GM12878 (cell line): ENCODE data around the gene SOX12. TPM values are rescaled to one million over a fixed set of nuclear protein-coding genes. Genes with fewer than 3 reads are reported as not detected.
"Not testable (repeated sequence)": the region's sequence is repeated elsewhere in the genome, so short reads cannot be mapped to it uniquely, and the experiment has no call there.

Experiments
- ATAC-seq: fragments of 200-7000 bp; cut with Tn5 transposase; 3 replicates; pipeline ENCODE4 v1.9.1; 2020; ENCODE audit warnings: mild to moderate bottlenecking, moderate library complexity
- BruUV-seq: library from RNA; stranded (reverse); fragments of 400-500 nt; replicated peaks from 2 replicates; lab custom pipeline; 2021; lab: Mats Ljungman, UMichigan
- CTCF ChIA-PET: fragments of 300-600 bp; sonication (Branson Sonifier 250); formaldehyde crosslinking; extraction: SDS; loops from one replicate; lab custom pipeline; 2021; ENCODE audit warnings: inconsistent platforms; lab: Yijun Ruan, JAX
- POLR2A ChIA-PET: fragments of 350-600 bp; formaldehyde crosslinking; extraction: SDS; loops from one replicate; lab custom pipeline; 2021; ENCODE audit warnings: inconsistent platforms; lab: Charles Lee
- RAD21 ChIA-PET: fragments of 300-600 bp; sonication (Branson Sonifier 250); formaldehyde crosslinking; loops from one replicate; lab custom pipeline; 2023; ENCODE audit warnings: antibody characterized with exemption; ENCODE audit not compliant: unreplicated experiment; lab: Charles Lee
- SMC1A ChIA-PET: fragments of 300-600 bp; sonication (Branson Sonifier 250); formaldehyde crosslinking; loops from one replicate; lab custom pipeline; 2023; ENCODE audit not compliant: unreplicated experiment, uncharacterized antibody; lab: Charles Lee
- DNase-seq: peaks from one replicate; pipeline ENCODE4 v3.0.0-alpha.2; 2011; ENCODE audit warnings: low read depth, low spot score
- FAIRE-seq: peaks from 3 replicates; lab custom pipeline; 2011; peaks lifted over from hg19 to GRCh38; lab: Jason Lieb, UNC
- H2AFZ ChIP-seq: 2 replicates; pipeline ENCODE4 v1.6.0; 2011; ENCODE audit warnings: low read depth, low read length, control low read depth; ENCODE audit not compliant: control insufficient read depth
- H3K27ac ChIP-seq: 2 replicates; pipeline ENCODE4 v1.5.1; 2011; ENCODE audit warnings: control low read depth; ENCODE audit not compliant: control insufficient read depth, insufficient read depth
- H3K27me3 ChIP-seq, 2 experiments: replicated peaks in 1 of 2; 2 replicates each; pipeline versions ENCODE4 v1.6.0 to v1.6.1; 2011; ENCODE audit warnings: low read length in 1 of 2; ENCODE audit not compliant: control insufficient read depth in 2 of 2, insufficient read depth in 2 of 2
- H3K36me3 ChIP-seq, 2 experiments: 2 replicates each; pipeline ENCODE4 v1.5.1; 2011; ENCODE audit warnings: low read length in 1 of 2; ENCODE audit not compliant: control insufficient read depth in 2 of 2, insufficient read depth in 2 of 2
- H3K4me1 ChIP-seq: 2 replicates; pipeline ENCODE4 v1.6.1; 2011; ENCODE audit warnings: mild to moderate bottlenecking, low read length, moderate library complexity, mixed read lengths; ENCODE audit not compliant: control insufficient read depth, insufficient read depth
- H3K4me2 ChIP-seq: 2 replicates; pipeline ENCODE4 v1.6.0; 2011; ENCODE audit warnings: control low read depth; ENCODE audit not compliant: control insufficient read depth, insufficient read depth
- H3K4me3 ChIP-seq: fragments of 200-600 bp; sonication (generic); 2 replicates; pipeline ENCODE4 v1.5.1; 2016
- H3K79me2 ChIP-seq: 2 replicates; pipeline ENCODE4 v1.6.0; 2011; ENCODE audit warnings: low read length; ENCODE audit not compliant: control insufficient read depth, insufficient read depth
- H3K9ac ChIP-seq: 2 replicates; pipeline ENCODE4 v1.8.0; 2011; ENCODE audit warnings: low read length, control low read depth, mixed read lengths; ENCODE audit not compliant: control insufficient read depth, insufficient read depth
- H3K9me3 ChIP-seq: replicated peaks from 3 replicates; pipeline ENCODE4 v1.5.1; 2011; ENCODE audit warnings: mild to moderate bottlenecking, low read length; ENCODE audit not compliant: control insufficient read depth, insufficient read depth
- H4K20me1 ChIP-seq: 2 replicates; pipeline ENCODE4 v1.6.0; 2011; ENCODE audit not compliant: control insufficient read depth, insufficient read depth
- IKZF2 ChIP-seq, 2 experiments: fragments of 450-650 bp; IDR thresholded peaks; 2 replicates each; pipeline ENCODE4 v1.6.1; 2017; ENCODE audit warnings: mild to moderate bottlenecking in 2 of 2, moderate library complexity in 2 of 2
- PAX8 ChIP-seq: fragments of 450-650 bp; IDR thresholded peaks from 2 replicates; pipeline ENCODE4 v1.6.1; 2017; ENCODE audit warnings: mild to moderate bottlenecking, moderate library complexity
- RCOR1 ChIP-seq: conservative IDR thresholded peaks from 2 replicates; pipeline ENCODE4 v1.6.1; 2012; ENCODE audit warnings: low read depth, low read length, improper control_type of control experiment
- SMARCA5 ChIP-seq: fragments of 450-650 bp; IDR thresholded peaks from 2 replicates; pipeline ENCODE4 v1.6.1; 2017; ENCODE audit warnings: mild to moderate bottlenecking
- TCF7 ChIP-seq: IDR thresholded peaks from 2 replicates; pipeline ENCODE4 v1.6.1; 2014; ENCODE audit warnings: antibody characterized with exemption, borderline replicate concordance
- YBX1 ChIP-seq: fragments of 450-650 bp; IDR thresholded peaks from 2 replicates; pipeline ENCODE4 v1.6.1; 2016; ENCODE audit warnings: antibody characterized with exemption
- WGBS: methylation state at CpG from one replicate; pipeline ENCODE4 v1.1.6; 2016; ENCODE audit warnings: low lambda C conversion rate; ENCODE audit not compliant: insufficient replicate concordance, insufficient coverage; ENCODE audit errors: missing lambda C conversion rate; 5-methylcytosine and 5-hydroxymethylcytosine counted together
- in situ Hi-C: fragments of 300-500 bp; cut with MboI; formaldehyde crosslinking; loops from 9 replicates; pipeline ENCODE4 v1.14.3; 2018; ENCODE audit warnings: mixed read lengths
- intact Hi-C: fragments of 100-400 bp; cut with micrococcal nuclease; formaldehyde crosslinking; loops from one replicate; pipeline ENCODE4 v1.14.2; 2022; ENCODE audit not compliant: unreplicated experiment
- polyA plus RNA-seq, 11 experiments: library from polyadenylated mRNA; depleted of rRNA in 4 of 11; unstranded in 6 of 11; stranded (reverse) in 5 of 11; fragments of >200 nt; fragmentation: Nextera tagmentation in 4 of 11; fragmentation: Illumina TruSeq in 1 of 11; extraction: Ambion mirVana in 4 of 11; extraction: Trizol in 1 of 11; gene quantifications; 1 replicate in 1 of 11; 2 replicates in 10 of 11; pipeline versions ENCODE4 v1.2.1 to v1.2.3, GENCODE V29; 2011 to 2016; ENCODE audit warnings: inconsistent platforms in 2 of 11, missing spikeins in 2 of 11, low read depth in 1 of 11
- total RNA-seq, 4 experiments: library from RNA; depleted of rRNA in 3 of 4; stranded (reverse); fragments of >200 nt in 3 of 4; fragmentation: Illumina TruSeq in 1 of 4; extraction: Trizol in 1 of 4; gene quantifications; 2 replicates each; pipeline versions ENCODE4 v1.2.1 to v1.2.3, GENCODE V29; 2013 to 2021
- TF ChIP-seq, protein P1 (sequence below): IDR thresholded peaks from 2 replicates; pipeline ENCODE4 v1.6.1; 2012; ENCODE audit warnings: improper control_type of control experiment, low read depth, low read length; ENCODE audit not compliant: insufficient replicate concordance

Gene SOX12
- total and polyA plus RNA-seq, 10 of the 15 experiments (the other 5 are each of a cell fraction or from before 2014, with no cell fraction given): 0.50 to 17.9 (median 1.4) TPM

DNA sequence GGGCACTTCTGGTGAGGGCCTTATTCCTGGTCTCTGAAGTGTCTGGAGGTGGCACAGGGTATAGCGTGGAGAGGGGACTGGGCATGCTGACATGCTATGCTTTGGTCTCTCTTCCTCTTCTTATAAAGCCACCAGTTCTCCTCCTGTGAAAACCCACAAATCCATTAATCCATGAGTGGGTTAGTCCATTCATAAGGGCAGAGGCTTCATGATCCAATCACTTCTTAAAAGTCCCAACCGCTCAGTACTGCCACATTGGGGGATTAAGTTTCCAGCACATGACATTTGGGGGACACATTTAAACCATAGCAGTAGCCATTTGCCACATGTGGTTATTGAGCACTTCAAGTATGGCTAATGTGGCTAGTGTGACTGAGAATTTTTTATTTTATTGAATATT lies 51.4 kb downstream of the SOX12 start:
- no peak for ATAC-seq
- WGBS: 68% methylated on average over 2 of the region's 2 CpGs
- Histone ChIP-seq H3K4me3 (no peak overlapping the region), H3K27me3 (no peaks in the 10 kb centered on the region), H3K27ac (no peak overlapping the region), H3K9me3 (no peaks in the 10 kb centered on the region), H3K79me2 (peaks cover 5% of the 10 kb centered on the region), H3K4me1 (peaks cover 12% of the 10 kb centered on the region), H4K20me1 (no peaks in the 10 kb centered on the region), H3K36me3 (no peaks in the 10 kb centered on the region), H3K9ac (no peak overlapping the region), H3K4me2 (no peak overlapping the region), H2AFZ (no peak overlapping the region)
- no peak for FAIRE-seq
- DNase-seq: no peak
- no TSS peak for BruUV-seq
- in situ Hi-C loops: no loop called here
- ChIA-PET CTCF (no interaction called here), POLR2A (no interaction called here), SMC1A (no interaction called here), RAD21 (no interaction called here)
- TF ChIP-seq TCF7 (no peak), YBX1 (no peak), PAX8 (no peak), SMARCA5 (no peak), RCOR1 (no peak), IKZF2 (IDR thresholded peaks at IDR 0.05) (no peak)
- TF ChIP-seq, protein P1, sequence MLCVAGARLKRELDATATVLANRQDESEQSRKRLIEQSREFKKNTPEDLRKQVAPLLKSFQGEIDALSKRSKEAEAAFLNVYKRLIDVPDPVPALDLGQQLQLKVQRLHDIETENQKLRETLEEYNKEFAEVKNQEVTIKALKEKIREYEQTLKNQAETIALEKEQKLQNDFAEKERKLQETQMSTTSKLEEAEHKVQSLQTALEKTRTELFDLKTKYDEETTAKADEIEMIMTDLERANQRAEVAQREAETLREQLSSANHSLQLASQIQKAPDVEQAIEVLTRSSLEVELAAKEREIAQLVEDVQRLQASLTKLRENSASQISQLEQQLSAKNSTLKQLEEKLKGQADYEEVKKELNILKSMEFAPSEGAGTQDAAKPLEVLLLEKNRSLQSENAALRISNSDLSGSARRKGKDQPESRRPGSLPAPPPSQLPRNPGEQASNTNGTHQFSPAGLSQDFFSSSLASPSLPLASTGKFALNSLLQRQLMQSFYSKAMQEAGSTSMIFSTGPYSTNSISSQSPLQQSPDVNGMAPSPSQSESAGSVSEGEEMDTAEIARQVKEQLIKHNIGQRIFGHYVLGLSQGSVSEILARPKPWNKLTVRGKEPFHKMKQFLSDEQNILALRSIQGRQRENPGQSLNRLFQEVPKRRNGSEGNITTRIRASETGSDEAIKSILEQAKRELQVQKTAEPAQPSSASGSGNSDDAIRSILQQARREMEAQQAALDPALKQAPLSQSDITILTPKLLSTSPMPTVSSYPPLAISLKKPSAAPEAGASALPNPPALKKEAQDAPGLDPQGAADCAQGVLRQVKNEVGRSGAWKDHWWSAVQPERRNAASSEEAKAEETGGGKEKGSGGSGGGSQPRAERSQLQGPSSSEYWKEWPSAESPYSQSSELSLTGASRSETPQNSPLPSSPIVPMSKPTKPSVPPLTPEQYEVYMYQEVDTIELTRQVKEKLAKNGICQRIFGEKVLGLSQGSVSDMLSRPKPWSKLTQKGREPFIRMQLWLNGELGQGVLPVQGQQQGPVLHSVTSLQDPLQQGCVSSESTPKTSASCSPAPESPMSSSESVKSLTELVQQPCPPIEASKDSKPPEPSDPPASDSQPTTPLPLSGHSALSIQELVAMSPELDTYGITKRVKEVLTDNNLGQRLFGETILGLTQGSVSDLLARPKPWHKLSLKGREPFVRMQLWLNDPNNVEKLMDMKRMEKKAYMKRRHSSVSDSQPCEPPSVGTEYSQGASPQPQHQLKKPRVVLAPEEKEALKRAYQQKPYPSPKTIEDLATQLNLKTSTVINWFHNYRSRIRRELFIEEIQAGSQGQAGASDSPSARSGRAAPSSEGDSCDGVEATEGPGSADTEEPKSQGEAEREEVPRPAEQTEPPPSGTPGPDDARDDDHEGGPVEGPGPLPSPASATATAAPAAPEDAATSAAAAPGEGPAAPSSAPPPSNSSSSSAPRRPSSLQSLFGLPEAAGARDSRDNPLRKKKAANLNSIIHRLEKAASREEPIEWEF: no peak
- intact Hi-C loops: no loop called here

DNA sequence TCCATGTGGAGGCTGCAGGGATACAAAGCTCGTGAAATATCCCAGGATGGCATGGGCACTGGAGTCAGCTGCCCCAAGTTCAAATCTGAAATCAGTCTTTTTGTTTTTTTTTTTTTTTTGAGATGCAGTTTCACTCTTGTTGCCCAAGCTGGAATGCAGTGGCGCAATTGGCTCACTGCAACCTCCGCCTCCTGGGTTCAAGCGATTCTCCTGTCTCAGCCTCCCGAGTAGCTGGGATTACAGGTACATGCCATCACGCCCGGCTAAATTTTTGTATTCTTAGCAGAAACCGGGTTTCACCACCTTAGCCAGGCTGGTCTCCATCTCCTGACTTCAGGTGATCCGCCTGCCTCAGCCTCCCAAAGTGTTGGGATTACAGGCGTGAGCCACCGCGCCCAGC lies 52.2 kb downstream of the SOX12 start:
- H4K20me1 ChIP-seq, DNase-seq, POLR2A ChIA-PET, intact Hi-C loops, H2AFZ ChIP-seq, H3K9ac ChIP-seq, H3K27ac ChIP-seq, BruUV-seq, in situ Hi-C loops, H3K36me3 ChIP-seq, RAD21 ChIA-PET, SMC1A ChIA-PET, H3K4me3 ChIP-seq, ATAC-seq, H3K4me2 ChIP-seq, H3K27me3 ChIP-seq, FAIRE-seq, H3K9me3 ChIP-seq: not testable (repeated sequence)
- peaks cover 12% of the 10 kb centered on the region for H3K79me2 ChIP-seq
- CTCF ChIA-PET: interaction anchor here (0.8 to 1.6 kb wide), 2 partner anchors 30 to 111 kb away, joined by 3 to 4 read pairs; no protein-coding TSS in a partner anchor
- H3K4me1 ChIP-seq: peaks cover 12% of the 10 kb centered on the region
- WGBS: 71% methylated on average over 11 of the region's 12 CpGs
